ENCODE results near the gene SLC25A36.
A peak's percentile ranks its signal among the peaks of the same experiment; 100 is the strongest.
"Not testable (repeated sequence)": the region's sequence is repeated elsewhere in the genome, so short reads cannot be mapped to it uniquely, and the experiment has no call there.

SLC25A36 gene

DNA sequence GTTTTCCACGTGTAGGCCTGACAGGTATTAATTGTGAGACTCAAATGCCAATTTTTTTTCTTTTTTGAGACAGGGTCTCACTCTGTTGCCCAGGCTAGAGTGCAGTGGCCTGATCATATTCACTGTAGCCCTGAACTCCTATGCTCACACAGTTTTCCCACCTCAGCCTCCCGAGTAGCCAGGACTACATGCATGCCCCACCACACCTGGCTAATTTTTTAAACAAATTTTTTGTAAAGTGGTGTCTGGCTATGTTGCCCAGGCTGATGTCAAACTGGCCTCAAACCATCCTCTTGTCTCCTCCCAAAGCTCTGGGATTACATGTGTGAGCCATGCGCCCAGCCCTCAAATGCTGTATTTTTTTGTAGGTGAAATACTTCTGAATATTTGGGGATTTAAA is 14.0 kb downstream of the SLC25A36 start:
- peaks cover 4% of the 10 kb centered on the region for H3K36me3 ChIP-seq (replicated peaks)
- TF ChIP-seq, protein P1, sequence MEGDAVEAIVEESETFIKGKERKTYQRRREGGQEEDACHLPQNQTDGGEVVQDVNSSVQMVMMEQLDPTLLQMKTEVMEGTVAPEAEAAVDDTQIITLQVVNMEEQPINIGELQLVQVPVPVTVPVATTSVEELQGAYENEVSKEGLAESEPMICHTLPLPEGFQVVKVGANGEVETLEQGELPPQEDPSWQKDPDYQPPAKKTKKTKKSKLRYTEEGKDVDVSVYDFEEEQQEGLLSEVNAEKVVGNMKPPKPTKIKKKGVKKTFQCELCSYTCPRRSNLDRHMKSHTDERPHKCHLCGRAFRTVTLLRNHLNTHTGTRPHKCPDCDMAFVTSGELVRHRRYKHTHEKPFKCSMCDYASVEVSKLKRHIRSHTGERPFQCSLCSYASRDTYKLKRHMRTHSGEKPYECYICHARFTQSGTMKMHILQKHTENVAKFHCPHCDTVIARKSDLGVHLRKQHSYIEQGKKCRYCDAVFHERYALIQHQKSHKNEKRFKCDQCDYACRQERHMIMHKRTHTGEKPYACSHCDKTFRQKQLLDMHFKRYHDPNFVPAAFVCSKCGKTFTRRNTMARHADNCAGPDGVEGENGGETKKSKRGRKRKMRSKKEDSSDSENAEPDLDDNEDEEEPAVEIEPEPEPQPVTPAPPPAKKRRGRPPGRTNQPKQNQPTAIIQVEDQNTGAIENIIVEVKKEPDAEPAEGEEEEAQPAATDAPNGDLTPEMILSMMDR (IDR thresholded peaks at IDR 0.05; ENCODE audit: low read depth, low read length, missing control alignments) = no peak
- no peak for DNase-seq
- H3K27ac ChIP-seq = no peak overlapping the region
- no peaks in the 10 kb centered on the region for H3K27me3 ChIP-seq (replicated peaks)
- no peak overlapping the region for H3K4me3 ChIP-seq (ENCODE audit: low read depth, low read length)
- in situ Hi-C loops (cut with HindIII; ENCODE audit: low pct_ligation_motif_present, low sequenced_read_pairs) = no loop called here

DNA sequence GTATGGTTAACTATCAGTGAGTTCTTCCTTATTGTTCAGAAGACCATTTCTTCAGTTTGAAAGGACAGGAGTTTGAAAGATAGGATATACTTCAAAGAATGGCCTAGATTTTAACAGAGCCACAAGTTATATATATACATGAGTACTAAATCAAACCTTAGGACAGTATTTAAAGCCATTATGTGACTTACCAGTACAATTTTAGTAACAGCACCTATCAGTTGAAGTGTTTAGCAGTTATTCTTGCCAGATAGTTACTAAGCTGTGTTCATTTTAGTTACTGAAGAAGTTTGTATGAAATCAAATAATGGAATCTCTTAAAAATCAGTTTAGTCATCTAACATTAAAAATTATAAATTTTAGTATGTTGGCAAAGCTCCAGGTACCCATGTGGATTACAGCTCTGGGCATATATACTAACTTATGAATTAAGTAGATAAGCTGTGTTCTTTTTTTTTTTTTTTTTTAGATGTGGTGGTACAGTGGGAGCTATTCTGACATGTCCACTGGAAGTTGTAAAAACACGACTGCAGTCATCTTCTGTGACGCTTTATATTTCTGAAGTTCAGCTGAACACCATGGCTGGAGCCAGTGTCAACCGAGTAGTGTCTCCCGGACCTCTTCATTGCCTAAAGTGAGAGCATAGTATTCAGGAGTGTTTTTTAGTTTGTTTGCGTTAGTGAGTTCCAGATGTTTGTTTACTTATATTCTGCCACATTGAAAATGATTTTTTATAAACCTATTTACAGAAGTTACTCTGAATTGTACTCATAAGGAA is 14.6 kb downstream of the SLC25A36 start:
- TF ChIP-seq, protein P1 (IDR thresholded peaks at IDR 0.05; ENCODE audit: low read depth, low read length, missing control alignments) = no peak
- no peak for DNase-seq
- in situ Hi-C loops (cut with HindIII; ENCODE audit: low pct_ligation_motif_present, low sequenced_read_pairs) = no loop called here

GRCh38 chr3:140972833-140973232 is 31.2 kb downstream of the SLC25A36 start:
- TF ChIP-seq, protein P1 (IDR thresholded peaks at IDR 0.05; ENCODE audit: low read depth, low read length, missing control alignments) = peak; percentile 12
- no peak overlapping the region for H3K4me3 ChIP-seq (ENCODE audit: low read depth, low read length)
- H3K27ac ChIP-seq = no peak overlapping the region
- no peak for DNase-seq
- no peaks in the 10 kb centered on the region for H3K27me3 ChIP-seq (replicated peaks)
- H3K36me3 ChIP-seq (replicated peaks) = peaks cover 7% of the 10 kb centered on the region
- in situ Hi-C loops (cut with HindIII; ENCODE audit: low pct_ligation_motif_present, low sequenced_read_pairs) = no loop called here

More for the DNA sequence above, 14.6 kb downstream of the SLC25A36 start:
- no peak overlapping the region for H3K27ac ChIP-seq
- no peaks in the 10 kb centered on the region for H3K27me3 ChIP-seq (replicated peaks)
- no peak overlapping the region for H3K4me3 ChIP-seq (ENCODE audit: low read depth, low read length)
- H3K36me3 ChIP-seq (replicated peaks) = peaks cover 6% of the 10 kb centered on the region

- Histone ChIP-seq H3K27ac (no peak overlapping the region), H3K27me3 (replicated peaks) (no peaks in the 10 kb centered on the region), H3K4me3 (ENCODE audit: low read depth, low read length) (no peak overlapping the region), H3K36me3 (replicated peaks) (peaks cover 7% of the 10 kb centered on the region)
- TF ChIP-seq, protein P1 (IDR thresholded peaks at IDR 0.05; ENCODE audit: low read depth, low read length, missing control alignments) = no peak
- in situ Hi-C loops (cut with HindIII; ENCODE audit: low pct_ligation_motif_present, low sequenced_read_pairs) = no loop called here
- no peak for DNase-seq
Observed at GRCh38 chr3:140974900-140975299, 33.3 kb downstream of the SLC25A36 start.

GRCh38 chr3:140980663-140981062 is 39.0 kb downstream of the SLC25A36 start:
- no peak overlapping the region for H3K4me3 ChIP-seq (ENCODE audit: low read depth, low read length)
- in situ Hi-C loops (cut with HindIII; ENCODE audit: low pct_ligation_motif_present, low sequenced_read_pairs) = no loop called here
- TF ChIP-seq, protein P1 (IDR thresholded peaks at IDR 0.05; ENCODE audit: low read depth, low read length, missing control alignments) = no peak
- H3K27me3 ChIP-seq (replicated peaks) = no peaks in the 10 kb centered on the region
- no peak for DNase-seq
- H3K27ac ChIP-seq = no peak overlapping the region
- no peaks in the 10 kb centered on the region for H3K36me3 ChIP-seq (replicated peaks)

DNA sequence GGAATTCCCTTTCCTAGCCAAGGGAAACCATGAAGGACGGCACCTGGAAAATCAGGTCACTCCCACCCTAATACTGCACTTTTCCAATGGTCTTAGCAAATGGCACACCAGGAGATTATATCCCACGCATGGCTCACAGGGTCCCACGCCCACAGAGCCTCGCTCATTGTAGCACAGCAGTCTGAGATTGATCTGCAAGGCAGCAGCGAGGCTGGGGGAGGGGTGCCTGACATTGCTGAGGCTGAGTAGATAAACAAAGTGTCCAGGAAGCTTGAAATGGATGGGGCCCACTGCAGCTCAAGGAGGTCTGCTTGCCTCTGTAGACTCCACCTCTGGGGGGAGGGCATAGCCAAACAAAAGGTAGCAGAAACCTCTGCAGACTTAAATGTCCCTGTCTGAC is 46.2 kb downstream of the SLC25A36 start:
- H3K36me3 ChIP-seq (replicated peaks); H3K4me3 ChIP-seq (ENCODE audit: low read depth, low read length); H3K27me3 ChIP-seq (replicated peaks); in situ Hi-C loops (cut with HindIII; ENCODE audit: low pct_ligation_motif_present, low sequenced_read_pairs); DNase-seq; H3K27ac ChIP-seq: not testable (repeated sequence)

Data from brain microvascular endothelial cell (primary cell).